Body of pancreas (tissue), 4 donors: Measurements from ENCODE around the gene MPND.

Source experiments
- CTCF ChIP-seq, 7 experiments: fragments of 450-650 bp in 4 of 7; fragments of 200-600 bp in 3 of 7; sonication (generic) in 3 of 7; IDR thresholded peaks; one replicate each; pipeline ENCODE4 v1.5.1; 2016 to 2019; ENCODE audit warnings: antibody characterized with exemption in 7 of 7
- POLR2A ChIP-seq, 3 donors: fragments of 450-650 bp; IDR thresholded peaks; one replicate each; pipeline ENCODE4 v1.6.1; 2016; ENCODE audit warnings: antibody characterized with exemption in 3 of 3, mild to moderate bottlenecking in 2 of 3

GRCh38 chr19:4359627-4360000, 16.3 kb downstream of the MPND start:
- TF ChIP-seq CTCF (IDR thresholded peaks at IDR 0.05) (no peak), POLR2A (IDR thresholded peaks at IDR 0.05) (no peak)
